GM23338 (cell line): ENCODE data around the gene PPIA. TPM values are rescaled to one million over a fixed set of nuclear protein-coding genes. Genes with fewer than 3 reads are reported as not detected.
A peak's percentile ranks its signal among the peaks of the same experiment; 100 is the strongest.

Experiments used
- ATAC-seq: fragments of 200-7000 bp; cut with Tn5 transposase; 3 replicates; pipeline ENCODE4 v1.9.1; 2020
- DNase-seq: peaks from one replicate; pipeline ENCODE4 v3.0.0-alpha.2; 2015; ENCODE audit warnings: low spot score
- H2AFZ ChIP-seq: fragments of 200-600 bp; sonication (generic); 2 replicates; pipeline ENCODE4 v1.8.0; 2016; ENCODE audit warnings: antibody characterized with exemption, mild to moderate bottlenecking, moderate library complexity
- H3F3A ChIP-seq: fragments of 200-600 bp; sonication (generic); replicated peaks from 2 replicates; pipeline ENCODE4 v1.8.0; 2017; ENCODE audit warnings: antibody characterized with exemption, mixed run types, low read depth
- H3K27ac ChIP-seq: fragments of 200-600 bp; sonication (generic); 2 replicates; pipeline ENCODE4 v1.6.1; 2016; ENCODE audit warnings: low read depth
- H3K27me3 ChIP-seq: fragments of 200-600 bp; sonication (generic); 2 replicates; pipeline ENCODE4 v1.8.0; 2016; ENCODE audit warnings: mild to moderate bottlenecking, mixed run types, moderate library complexity; ENCODE audit not compliant: insufficient read depth
- H3K36me3 ChIP-seq: fragments of 200-600 bp; sonication (generic); 2 replicates; pipeline ENCODE4 v1.8.0; 2016; ENCODE audit warnings: mild to moderate bottlenecking; ENCODE audit not compliant: insufficient read depth
- H3K4me1 ChIP-seq: fragments of 200-600 bp; sonication (generic); 2 replicates; pipeline ENCODE4 v1.8.0; 2016; ENCODE audit warnings: mild to moderate bottlenecking, moderate library complexity; ENCODE audit not compliant: insufficient read depth
- H3K4me2 ChIP-seq: fragments of 200-600 bp; sonication (generic); 2 replicates; pipeline ENCODE4 v1.7.1; 2017; ENCODE audit warnings: mixed run types
- H3K4me3 ChIP-seq: fragments of 200-600 bp; sonication (generic); 2 replicates; pipeline ENCODE4 v1.6.1; 2016; ENCODE audit warnings: mixed run types
- H3K79me2 ChIP-seq: fragments of 200-600 bp; sonication (generic); replicated peaks from 2 replicates; pipeline ENCODE4 v1.8.0; 2017; ENCODE audit warnings: mild to moderate bottlenecking; ENCODE audit not compliant: insufficient read depth
- H3K9me2 ChIP-seq: fragments of 200-600 bp; sonication (generic); 2 replicates; pipeline ENCODE4 v1.8.0; 2017; ENCODE audit not compliant: insufficient read depth
- H4K20me1 ChIP-seq: fragments of 200-600 bp; sonication (generic); replicated peaks from 2 replicates; pipeline ENCODE4 v1.8.0; 2017; ENCODE audit warnings: mild to moderate bottlenecking; ENCODE audit not compliant: insufficient read depth
- H3K27ac Mint-ChIP-seq: 2 replicates; pipeline ENCODE4 v1.8.0; 2020; ENCODE audit warnings: inconsistent platforms, mild to moderate bottlenecking, moderate library complexity, mixed read lengths
- H3K27me3 Mint-ChIP-seq: 3 replicates; pipeline ENCODE4 v1.8.0; 2022; ENCODE audit warnings: low read depth, mild to moderate bottlenecking, moderate library complexity, mixed read lengths, inconsistent platforms; ENCODE audit not compliant: insufficient read depth, poor library complexity
- H3K36me3 Mint-ChIP-seq: 3 replicates; pipeline ENCODE4 v1.8.0; 2021; ENCODE audit warnings: low read depth, mild to moderate bottlenecking, inconsistent platforms, moderate library complexity, mixed read lengths
- H3K4me1 Mint-ChIP-seq: 3 replicates; pipeline ENCODE4 v1.8.0; 2020; ENCODE audit warnings: mild to moderate bottlenecking, inconsistent platforms, mixed read lengths
- H3K4me3 Mint-ChIP-seq: 3 replicates; pipeline ENCODE4 v1.8.0; 2021; ENCODE audit warnings: moderate library complexity, mild to moderate bottlenecking, inconsistent platforms, mixed read lengths
- H3K9me3 Mint-ChIP-seq: 3 replicates; pipeline ENCODE4 v1.8.0; 2020; ENCODE audit warnings: moderate library complexity, mild to moderate bottlenecking, inconsistent platforms, mixed read lengths
- CREB1 ChIP-seq: fragments of 250-450 bp; sonication (Bioruptor Pico); IDR thresholded peaks from 2 replicates; pipeline ENCODE4 v1.5.0; 2020; ENCODE audit warnings: low read depth, mild to moderate bottlenecking, moderate library complexity
- NANOG ChIP-seq: IDR thresholded peaks from 2 replicates; pipeline ENCODE4 v1.6.1; 2016; ENCODE audit warnings: antibody characterized with exemption, borderline replicate concordance
- POLR2AphosphoS5 ChIP-seq: IDR thresholded peaks from 2 replicates; pipeline ENCODE4 v1.6.1; 2016; ENCODE audit warnings: antibody characterized with exemption, low read depth
- STAT1 ChIP-seq: IDR thresholded peaks from one replicate; pipeline ENCODE4 v1.6.1; 2016; ENCODE audit warnings: antibody characterized with exemption; ENCODE audit not compliant: unreplicated experiment
- ZNF462 ChIP-seq: fragments of 250-450 bp; sonication (Bioruptor Pico); IDR thresholded peaks from 2 replicates; pipeline ENCODE4 v1.5.0; 2020; ENCODE audit warnings: mild to moderate bottlenecking, moderate library complexity
- polyA plus RNA-seq: library from polyadenylated mRNA; unstranded; fragments of >200 nt; fragmentation: Nextera tagmentation; extraction: Ambion mirVana; gene quantifications from 2 replicates; pipeline ENCODE4 v1.2.1, GENCODE V29; 2016
- total RNA-seq: library from RNA; depleted of rRNA; stranded (reverse); fragments of >200 nt; shearing (Covaris generic); gene quantifications from 2 replicates; pipeline ENCODE4 v1.2.3, GENCODE V29; 2014
- TF ChIP-seq, protein P1 (sequence below): IDR thresholded peaks from 2 replicates; pipeline ENCODE4 v1.6.1; 2016; ENCODE audit warnings: antibody characterized with exemption
- TF ChIP-seq, protein P2 (sequence below), 2 experiments: fragments of 200-600 bp in 1 of 2; sonication (generic) in 1 of 2; conservative IDR thresholded peaks; 2 replicates each; pipeline versions ENCODE4 v1.5.1 to v1.6.1; 2016 to 2017; ENCODE audit warnings: antibody characterized with exemption in 2 of 2, low read depth in 2 of 2, mild to moderate bottlenecking in 2 of 2, moderate library complexity in 1 of 2

The PPIA gene
- total and polyA plus RNA-seq, 2 experiments from 2014 or later = 4,367 to 6,524 TPM

DNA sequence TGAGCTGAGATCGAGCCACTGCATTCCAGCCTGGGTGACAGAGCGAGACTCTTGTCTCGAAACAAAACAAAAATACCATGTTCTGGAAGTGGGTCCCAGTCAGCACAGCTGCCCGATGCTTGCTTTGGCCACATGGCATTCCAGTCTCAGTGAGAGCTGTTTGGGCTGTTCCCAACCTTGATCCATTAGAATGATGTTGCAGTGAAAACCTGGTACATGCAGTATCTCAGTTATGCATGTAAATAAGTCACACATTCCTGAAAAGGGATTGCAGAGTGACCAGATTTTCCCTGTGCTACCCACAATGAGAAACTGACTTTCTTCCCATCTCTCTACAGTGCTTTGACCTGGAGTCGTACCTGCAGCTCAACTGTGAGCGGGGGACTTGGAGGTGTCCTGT lies 32.4 kb upstream of the PPIA start (continued):
- no peak for TF ChIP-seq ZNF462 (CRISPR knock-in tag)
- TF ChIP-seq, protein P1, sequence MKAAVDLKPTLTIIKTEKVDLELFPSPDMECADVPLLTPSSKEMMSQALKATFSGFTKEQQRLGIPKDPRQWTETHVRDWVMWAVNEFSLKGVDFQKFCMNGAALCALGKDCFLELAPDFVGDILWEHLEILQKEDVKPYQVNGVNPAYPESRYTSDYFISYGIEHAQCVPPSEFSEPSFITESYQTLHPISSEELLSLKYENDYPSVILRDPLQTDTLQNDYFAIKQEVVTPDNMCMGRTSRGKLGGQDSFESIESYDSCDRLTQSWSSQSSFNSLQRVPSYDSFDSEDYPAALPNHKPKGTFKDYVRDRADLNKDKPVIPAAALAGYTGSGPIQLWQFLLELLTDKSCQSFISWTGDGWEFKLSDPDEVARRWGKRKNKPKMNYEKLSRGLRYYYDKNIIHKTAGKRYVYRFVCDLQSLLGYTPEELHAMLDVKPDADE = no peak
- TF ChIP-seq NANOG = no peak
- TF ChIP-seq CREB1 (CRISPR knock-in tag) = no peak
- TF ChIP-seq POLR2AphosphoS5 = no peak
- TF ChIP-seq STAT1 = no peak

GRCh38 chr7:44764665-44765578 lies 31.6 kb upstream of the PPIA start:
- H2AFZ ChIP-seq = no peak overlapping the region
- H3K27ac Mint-ChIP-seq = no peak overlapping the region

More at GRCh38 chr7:44764665-44765578, 31.6 kb upstream of the PPIA start:
- no peak for DNase-seq
- Histone ChIP-seq H3K27me3 (no peaks in the 10 kb centered on the region), H3K4me2 (no peak overlapping the region), H3K4me1 (peaks cover 13% of the 10 kb centered on the region; the same call in 1 of the 2 replicates), H3K4me3 (no peak overlapping the region), H3K9me2 (no peaks in the 10 kb centered on the region), H3K27ac (no peak overlapping the region), H3K36me3 (peaks cover 15% of the 10 kb centered on the region; the same call in 1 of the 2 replicates), H3F3A (0 out of 2 replicates have a peak, but pooled peaks cover 3% of the 10 kb centered on the region), H3K79me2 (no peaks in the 10 kb centered on the region), H4K20me1 (peaks cover 3% of the 10 kb centered on the region; the same call in 1 of the 2 replicates)
- no peak overlapping the region for H3K4me3 Mint-ChIP-seq
- TF ChIP-seq, protein P2, sequence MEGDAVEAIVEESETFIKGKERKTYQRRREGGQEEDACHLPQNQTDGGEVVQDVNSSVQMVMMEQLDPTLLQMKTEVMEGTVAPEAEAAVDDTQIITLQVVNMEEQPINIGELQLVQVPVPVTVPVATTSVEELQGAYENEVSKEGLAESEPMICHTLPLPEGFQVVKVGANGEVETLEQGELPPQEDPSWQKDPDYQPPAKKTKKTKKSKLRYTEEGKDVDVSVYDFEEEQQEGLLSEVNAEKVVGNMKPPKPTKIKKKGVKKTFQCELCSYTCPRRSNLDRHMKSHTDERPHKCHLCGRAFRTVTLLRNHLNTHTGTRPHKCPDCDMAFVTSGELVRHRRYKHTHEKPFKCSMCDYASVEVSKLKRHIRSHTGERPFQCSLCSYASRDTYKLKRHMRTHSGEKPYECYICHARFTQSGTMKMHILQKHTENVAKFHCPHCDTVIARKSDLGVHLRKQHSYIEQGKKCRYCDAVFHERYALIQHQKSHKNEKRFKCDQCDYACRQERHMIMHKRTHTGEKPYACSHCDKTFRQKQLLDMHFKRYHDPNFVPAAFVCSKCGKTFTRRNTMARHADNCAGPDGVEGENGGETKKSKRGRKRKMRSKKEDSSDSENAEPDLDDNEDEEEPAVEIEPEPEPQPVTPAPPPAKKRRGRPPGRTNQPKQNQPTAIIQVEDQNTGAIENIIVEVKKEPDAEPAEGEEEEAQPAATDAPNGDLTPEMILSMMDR (conservative IDR thresholded peaks at IDR 0.05; ENCODE audit: low read depth in 2 of 2) = peak in 1 of 2 experiments; percentile 16; a peak in 1 of 4 replicates
- TF ChIP-seq STAT1 = no peak
- peaks cover 65% of the 10 kb centered on the region for H3K36me3 Mint-ChIP-seq
- H3K4me1 Mint-ChIP-seq = peaks cover 23% of the 10 kb centered on the region
- no peaks in the 10 kb centered on the region; the same call in 2 of the 3 replicates for H3K9me3 Mint-ChIP-seq
- peaks cover 13% of the 10 kb centered on the region for H3K27me3 Mint-ChIP-seq
- ATAC-seq = no peak
